ENCODE data around the gene DNAH11.
"Not testable (repeated sequence)": the region's sequence is repeated elsewhere in the genome, so short reads cannot be mapped to it uniquely, and the experiment has no call there.

Gene DNAH11

GRCh38 chr7:21730399-21730798 lies 187.6 kb downstream of the DNAH11 start:
- no peak for DNase-seq

DNA sequence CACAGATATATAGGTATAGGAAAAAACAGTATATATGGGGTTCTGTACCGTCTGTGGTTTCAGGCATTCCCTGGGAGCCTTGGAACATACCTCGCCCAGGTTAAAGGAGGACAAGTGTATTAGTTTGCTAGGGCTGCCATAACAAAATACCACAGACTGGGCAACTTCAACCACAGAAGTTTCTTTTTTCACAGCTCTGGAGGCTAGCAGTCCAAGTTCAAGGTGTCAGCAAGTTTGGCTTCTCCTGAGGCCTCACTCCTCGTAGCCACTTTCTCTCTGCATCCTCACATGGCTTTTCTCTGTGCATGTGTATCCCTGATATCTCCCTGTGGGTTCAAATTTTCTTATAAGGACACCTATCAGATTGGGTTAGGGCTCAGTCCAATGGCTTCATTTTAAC lies 189.1 kb downstream of the DNAH11 start:
- no peak for DNase-seq

- DNase-seq: not testable (repeated sequence)
Observed at GRCh38 chr7:21732956-21733355, 190.1 kb downstream of the DNAH11 start.

DNA sequence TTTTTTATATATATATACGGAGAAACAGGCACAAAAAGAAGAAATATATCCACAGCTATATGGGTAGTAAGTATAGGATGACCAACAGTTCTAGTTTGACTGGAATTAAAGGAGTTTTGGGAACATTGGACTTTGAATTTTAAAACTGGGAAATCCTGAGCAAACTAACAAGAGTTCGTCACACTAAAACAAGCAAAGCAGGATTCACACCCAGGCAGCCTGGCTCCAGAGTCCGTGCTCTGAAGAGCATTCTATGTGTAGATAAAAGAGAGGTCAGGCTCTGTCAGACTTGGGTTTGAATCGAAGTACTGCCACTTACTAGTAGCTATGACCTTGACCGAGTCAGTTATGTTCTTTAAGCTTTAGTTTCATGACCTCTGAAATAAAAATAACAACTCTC lies 191.0 kb downstream of the DNAH11 start:
- DNase-seq: no peak

GRCh38 chr7:21743493-21743892 lies 200.7 kb downstream of the DNAH11 start:
- DNase-seq: no peak

DNA sequence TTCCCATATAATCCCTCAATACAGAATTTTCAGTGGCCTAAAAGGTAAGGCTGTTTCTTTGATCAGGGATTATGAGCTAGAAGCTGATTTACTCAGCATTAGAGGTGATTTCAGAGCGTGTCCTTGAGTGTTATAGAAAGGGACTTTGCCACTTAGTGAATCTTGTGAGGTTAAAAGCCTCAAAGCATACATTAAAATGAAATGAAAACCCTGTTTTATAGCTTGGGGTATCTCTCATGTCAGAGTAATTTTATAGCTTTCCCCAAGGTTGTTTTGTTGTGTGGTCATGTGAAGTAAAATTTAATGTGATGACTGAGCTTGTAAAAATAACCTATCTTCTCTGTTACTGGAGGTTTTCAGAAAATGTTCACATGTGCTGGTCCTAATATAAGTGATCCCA lies 204.1 kb downstream of the DNAH11 start:
- no peak for DNase-seq

GRCh38 chr7:21747806-21748205 lies 205.0 kb downstream of the DNAH11 start:
- DNase-seq: no peak

- DNase-seq: no peak
Observed at GRCh38 chr7:21749378-21749777, 206.5 kb downstream of the DNAH11 start.

- DNase-seq: no peak
Observed at GRCh38 chr7:21753071-21753470, 210.2 kb downstream of the DNAH11 start.

DNA sequence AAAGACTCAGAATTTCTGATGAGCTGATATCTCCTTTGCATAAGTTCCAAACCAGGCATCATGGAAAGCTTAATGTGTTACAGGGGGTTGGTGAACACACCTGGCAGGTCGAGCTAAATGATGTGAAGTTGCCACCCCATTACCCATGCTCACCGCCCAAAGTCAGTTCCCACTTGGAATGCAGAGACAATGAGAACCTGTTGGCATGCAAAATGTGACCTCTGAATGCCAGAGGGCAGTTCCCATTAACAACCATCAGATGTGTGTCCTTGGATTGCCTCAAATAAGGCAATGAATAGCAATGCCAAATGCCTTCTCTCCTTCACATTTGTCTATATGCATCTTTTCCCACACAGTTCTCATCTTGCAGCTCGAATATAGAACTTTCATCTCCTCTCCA lies 212.1 kb downstream of the DNAH11 start:
- DNase-seq: no peak

DNA sequence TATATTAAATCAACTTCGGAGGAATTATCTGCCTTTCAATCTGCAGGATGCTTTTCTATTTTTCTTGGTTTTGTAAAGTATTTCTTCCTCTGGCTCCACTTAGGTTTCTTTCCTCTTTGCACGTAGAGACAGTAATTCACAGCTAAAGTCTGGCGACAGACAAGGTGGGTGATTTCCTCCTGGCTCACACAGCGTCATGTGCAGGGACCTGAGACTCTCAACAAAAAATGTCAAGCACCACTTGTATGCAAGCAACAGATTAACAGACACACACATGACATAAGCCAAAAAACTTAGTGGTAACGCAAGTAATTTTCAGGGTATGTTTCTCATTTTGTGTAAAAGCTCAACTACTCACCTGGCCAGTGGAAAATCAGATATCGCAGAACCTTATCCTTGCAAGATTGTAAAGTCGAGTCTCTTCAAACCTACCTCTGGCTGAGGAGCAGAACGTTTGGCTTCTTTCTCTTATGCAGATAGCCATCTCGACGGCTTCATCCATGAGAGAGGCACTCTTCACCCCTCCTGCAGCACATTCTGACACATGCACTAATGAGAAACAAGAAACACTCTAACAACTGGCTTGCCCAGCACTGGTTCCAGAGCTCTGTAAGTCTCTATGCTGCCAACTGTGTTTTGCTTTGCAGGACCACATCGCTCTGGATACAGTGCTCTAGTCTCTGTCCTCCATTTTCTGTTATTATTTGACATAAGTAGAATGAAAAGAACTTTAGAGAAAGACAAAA lies 214.9 kb downstream of the DNAH11 start:
- no peak for DNase-seq

DNA sequence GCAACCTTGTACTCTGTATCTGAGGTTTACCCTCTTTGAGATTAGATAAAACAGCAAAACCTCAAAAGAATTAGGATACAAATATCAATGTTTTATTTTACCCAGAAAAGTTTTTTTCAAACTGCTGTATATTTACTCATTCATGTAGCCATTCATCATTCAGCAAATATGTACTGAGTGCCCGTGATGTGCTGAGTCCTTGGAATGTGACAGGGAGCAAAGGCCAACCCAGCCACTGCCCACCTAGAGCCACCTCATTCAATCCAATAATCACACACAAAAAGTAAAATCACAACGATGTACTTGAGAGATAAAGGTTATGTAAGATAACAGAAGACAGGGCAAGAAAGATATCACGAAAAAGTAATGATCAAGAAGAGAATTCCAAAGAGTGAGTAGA lies 215.4 kb downstream of the DNAH11 start:
- DNase-seq: no peak

DNA sequence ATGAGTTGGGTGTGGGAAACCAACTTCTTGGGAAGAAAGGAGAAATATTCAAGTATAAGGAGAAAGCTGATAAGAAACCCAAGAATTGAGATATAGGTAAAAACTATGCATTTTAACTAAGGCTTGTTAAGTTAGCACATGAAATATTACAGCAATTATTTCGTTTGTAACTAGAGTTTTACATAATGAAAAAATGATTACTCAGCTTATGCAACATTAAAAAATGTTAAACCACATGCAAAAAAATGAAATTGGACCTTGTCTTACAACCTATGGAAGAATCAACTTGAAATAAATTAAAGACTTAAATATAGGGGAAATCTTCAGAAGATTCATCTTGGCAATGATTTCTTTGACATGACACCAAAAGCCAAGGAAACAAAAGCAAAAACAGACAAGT lies 219.6 kb downstream of the DNAH11 start:
- no peak for DNase-seq

DNA sequence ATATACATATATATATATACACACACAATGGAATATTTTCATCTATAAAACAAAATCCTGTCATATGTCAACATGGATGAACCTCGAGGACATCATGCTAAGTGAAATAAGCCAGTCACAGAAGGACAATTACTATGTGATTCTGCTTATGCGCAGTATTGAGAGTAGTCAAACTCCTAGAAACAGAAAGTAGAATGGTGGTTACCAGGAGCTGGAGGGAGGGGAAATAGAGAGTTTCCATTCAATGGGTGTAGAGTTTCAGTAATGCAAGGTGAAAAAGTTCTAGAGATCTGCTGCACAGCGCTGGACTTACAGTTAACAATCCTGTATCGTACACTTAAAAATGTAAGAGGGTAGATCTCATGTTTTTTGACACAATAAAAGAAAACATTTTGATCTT lies 221.0 kb downstream of the DNAH11 start:
- no peak for DNase-seq

GRCh38 chr7:21766218-21766617 lies 223.4 kb downstream of the DNAH11 start:
- DNase-seq: no peak

DNA sequence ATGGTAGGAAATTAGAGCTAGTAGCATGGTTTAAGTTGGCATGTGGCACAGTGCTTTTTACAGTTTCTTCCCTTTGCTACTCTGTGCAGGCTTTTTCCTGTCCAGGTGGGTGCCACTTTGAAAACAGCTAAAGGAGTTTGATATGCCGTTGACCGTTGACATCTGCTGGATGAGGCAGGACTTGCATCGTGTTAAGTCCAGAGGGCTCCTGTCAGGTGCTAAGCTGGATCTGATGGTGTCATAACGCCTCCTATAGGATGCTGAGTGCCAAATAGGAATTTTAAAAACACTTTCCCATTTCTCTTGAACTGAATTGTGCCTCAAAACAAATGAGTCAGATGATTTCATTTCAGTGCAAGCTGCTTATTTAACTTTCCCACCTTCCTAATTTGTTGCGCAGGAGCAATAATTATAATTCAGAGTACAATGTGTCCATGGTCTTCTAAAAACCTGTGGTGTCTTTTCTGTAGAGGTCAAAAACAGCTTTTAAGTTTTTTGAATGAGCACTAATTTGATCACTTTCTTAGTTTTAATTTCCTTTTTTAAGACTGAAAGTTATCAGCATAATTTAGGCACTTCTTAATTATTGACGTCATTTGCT lies 224.6 kb downstream of the DNAH11 start:
- DNase-seq: peak; percentile 19

GRCh38 chr7:21768279-21768678 lies 225.4 kb downstream of the DNAH11 start:
- no peak for DNase-seq

DNA sequence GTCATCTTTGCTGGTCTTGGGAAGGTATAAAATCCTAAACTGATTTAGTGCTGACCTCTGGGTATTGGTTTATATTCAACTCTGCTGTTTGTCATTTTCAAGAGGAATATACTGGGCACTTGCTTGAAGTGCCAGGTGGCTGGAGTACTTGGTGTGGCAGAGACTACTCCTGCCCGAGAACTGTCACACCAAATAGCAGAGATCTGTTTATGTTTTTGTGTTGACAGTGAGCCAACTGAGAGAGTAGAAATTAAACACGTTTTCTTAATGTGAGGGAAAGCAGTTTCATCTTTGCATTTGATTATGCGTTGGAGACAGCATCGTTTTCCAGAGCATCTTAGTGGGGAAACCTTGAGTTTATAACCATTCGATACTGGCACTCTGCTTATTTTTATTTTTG lies 228.4 kb downstream of the DNAH11 start:
- DNase-seq: no peak

- no peak for DNase-seq
Observed at GRCh38 chr7:21771906-21772610, 229.2 kb downstream of the DNAH11 start.

DNA sequence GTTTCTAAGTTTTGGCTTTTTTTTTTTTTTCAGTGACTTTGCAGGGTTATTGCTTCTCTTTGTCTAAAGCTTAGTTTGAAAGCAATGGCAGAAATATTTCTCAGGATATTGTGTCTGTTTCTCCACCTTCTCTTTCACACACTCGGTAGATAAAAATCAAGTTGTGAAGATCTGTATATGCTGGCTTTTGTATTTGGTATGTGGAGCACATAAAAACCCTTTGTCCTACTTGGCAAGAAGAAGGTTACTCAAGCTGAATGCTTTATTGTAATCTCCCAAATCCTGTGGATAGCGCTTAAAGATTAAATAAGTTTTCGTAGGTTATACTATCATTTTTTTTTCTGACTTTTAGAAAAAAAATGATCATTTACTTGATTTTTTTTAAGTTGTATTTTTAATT lies 230.5 kb downstream of the DNAH11 start:
- DNase-seq: no peak

GRCh38 chr7:21777921-21778320 lies 235.1 kb downstream of the DNAH11 start:
- no peak for DNase-seq

DNA sequence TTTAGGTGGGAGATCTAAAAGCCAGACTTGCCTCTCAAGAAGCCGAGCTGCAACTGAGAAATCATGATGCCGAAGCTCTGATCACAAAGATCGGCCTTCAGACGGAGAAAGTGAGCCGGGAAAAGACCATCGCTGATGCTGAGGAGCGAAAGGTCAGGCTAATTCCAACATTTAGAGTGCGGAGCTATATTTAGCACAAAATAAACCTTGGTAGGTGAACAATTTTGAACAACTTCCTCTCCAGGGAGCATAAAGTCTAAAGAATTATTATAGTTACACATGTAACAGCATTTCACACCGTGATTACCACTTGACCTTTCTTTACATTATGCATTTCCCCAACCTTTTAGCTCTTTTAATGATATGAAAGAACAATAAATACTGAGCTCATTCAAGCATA lies 236.1 kb downstream of the DNAH11 start:
- no peak for DNase-seq

DNA sequence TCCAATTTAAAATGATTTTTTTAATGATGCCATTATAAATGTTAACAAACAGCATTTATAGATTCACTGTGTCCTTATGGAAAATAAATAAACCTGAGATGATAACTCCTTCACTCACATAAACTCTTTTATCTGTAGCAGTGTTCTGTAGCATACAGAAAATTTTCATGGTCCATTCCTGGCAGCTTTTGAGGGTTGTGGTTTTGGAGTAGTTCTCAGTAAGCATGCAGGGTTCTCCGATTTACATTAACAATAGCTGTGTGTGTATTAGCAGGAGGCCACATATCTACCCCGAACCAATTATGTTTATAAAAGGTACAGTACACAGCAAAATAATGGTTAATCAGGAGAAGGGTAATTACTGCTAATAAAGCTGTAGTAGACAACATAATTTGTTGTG lies 240.2 kb downstream of the DNAH11 start:
- no peak for DNase-seq

- DNase-seq: no peak
Observed at GRCh38 chr7:21784989-21785388, 242.2 kb downstream of the DNAH11 start.
